ENCODE data around the gene FGF6.

DNA sequence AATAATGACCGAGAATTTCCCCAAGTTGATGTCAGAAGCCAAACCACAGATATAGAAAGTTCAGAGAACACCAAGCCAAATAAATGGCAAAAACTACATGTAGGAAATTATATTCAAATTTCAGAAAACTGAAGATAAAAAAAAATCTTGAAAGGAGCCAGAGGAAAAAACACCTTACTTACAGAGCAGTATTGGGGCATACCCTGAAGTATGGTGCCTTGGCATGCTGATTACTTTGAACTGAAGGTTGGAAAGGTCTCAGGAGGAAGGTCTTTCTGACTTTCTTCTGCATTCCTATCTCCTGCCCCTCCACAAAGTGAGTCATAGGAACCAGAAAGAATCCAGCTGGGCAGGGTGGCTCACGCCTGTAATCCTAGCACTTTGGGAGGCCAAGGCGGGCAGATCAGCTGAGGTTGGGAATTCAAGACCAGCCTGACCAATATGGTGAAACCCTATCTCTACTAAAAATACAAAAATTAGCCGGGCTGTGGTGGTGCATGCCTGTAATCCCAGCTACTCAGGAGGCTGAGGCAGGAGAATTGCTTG, 8.8 kb upstream of the FGF6 start:
- TF ChIP-seq, protein P1, sequence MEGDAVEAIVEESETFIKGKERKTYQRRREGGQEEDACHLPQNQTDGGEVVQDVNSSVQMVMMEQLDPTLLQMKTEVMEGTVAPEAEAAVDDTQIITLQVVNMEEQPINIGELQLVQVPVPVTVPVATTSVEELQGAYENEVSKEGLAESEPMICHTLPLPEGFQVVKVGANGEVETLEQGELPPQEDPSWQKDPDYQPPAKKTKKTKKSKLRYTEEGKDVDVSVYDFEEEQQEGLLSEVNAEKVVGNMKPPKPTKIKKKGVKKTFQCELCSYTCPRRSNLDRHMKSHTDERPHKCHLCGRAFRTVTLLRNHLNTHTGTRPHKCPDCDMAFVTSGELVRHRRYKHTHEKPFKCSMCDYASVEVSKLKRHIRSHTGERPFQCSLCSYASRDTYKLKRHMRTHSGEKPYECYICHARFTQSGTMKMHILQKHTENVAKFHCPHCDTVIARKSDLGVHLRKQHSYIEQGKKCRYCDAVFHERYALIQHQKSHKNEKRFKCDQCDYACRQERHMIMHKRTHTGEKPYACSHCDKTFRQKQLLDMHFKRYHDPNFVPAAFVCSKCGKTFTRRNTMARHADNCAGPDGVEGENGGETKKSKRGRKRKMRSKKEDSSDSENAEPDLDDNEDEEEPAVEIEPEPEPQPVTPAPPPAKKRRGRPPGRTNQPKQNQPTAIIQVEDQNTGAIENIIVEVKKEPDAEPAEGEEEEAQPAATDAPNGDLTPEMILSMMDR (IDR thresholded peaks at IDR 0.05) = no peak
- TF ChIP-seq TCF7L2 (IDR thresholded peaks at IDR 0.05; ENCODE audit: low read depth, low read length) = no peak
- TF ChIP-seq POLR2AphosphoS5 (IDR thresholded peaks at IDR 0.05; ENCODE audit: low read depth, low read length) = no peak
- TF ChIP-seq, protein P2, sequence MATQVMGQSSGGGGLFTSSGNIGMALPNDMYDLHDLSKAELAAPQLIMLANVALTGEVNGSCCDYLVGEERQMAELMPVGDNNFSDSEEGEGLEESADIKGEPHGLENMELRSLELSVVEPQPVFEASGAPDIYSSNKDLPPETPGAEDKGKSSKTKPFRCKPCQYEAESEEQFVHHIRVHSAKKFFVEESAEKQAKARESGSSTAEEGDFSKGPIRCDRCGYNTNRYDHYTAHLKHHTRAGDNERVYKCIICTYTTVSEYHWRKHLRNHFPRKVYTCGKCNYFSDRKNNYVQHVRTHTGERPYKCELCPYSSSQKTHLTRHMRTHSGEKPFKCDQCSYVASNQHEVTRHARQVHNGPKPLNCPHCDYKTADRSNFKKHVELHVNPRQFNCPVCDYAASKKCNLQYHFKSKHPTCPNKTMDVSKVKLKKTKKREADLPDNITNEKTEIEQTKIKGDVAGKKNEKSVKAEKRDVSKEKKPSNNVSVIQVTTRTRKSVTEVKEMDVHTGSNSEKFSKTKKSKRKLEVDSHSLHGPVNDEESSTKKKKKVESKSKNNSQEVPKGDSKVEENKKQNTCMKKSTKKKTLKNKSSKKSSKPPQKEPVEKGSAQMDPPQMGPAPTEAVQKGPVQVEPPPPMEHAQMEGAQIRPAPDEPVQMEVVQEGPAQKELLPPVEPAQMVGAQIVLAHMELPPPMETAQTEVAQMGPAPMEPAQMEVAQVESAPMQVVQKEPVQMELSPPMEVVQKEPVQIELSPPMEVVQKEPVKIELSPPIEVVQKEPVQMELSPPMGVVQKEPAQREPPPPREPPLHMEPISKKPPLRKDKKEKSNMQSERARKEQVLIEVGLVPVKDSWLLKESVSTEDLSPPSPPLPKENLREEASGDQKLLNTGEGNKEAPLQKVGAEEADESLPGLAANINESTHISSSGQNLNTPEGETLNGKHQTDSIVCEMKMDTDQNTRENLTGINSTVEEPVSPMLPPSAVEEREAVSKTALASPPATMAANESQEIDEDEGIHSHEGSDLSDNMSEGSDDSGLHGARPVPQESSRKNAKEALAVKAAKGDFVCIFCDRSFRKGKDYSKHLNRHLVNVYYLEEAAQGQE (IDR thresholded peaks at IDR 0.05; ENCODE audit: insufficient read depth in 1 of 2, low read depth in 2 of 2, low read length in 1 of 2) = no peak
